Keratinocyte (primary cell): ENCODE measurements around the gene TSPEAR. TPM values are rescaled to one million over a fixed set of nuclear protein-coding genes. Genes with fewer than 3 reads are reported as not detected.

Experiments
- DNase-seq: peaks from one replicate; pipeline ENCODE4 v3.0.0-alpha.2; 2011; ENCODE audit warnings: low read depth, missing footprints, low spot score
- FAIRE-seq: peaks from 2 replicates; lab custom pipeline; 2011; peaks lifted over from hg19 to GRCh38; lab: Jason Lieb, UNC
- H2AFZ ChIP-seq: 2 replicates; pipeline ENCODE4 v1.6.0; 2012; ENCODE audit warnings: low read length, control low read depth, inconsistent platforms; ENCODE audit not compliant: control insufficient read depth
- H3K27ac ChIP-seq: 2 replicates; pipeline ENCODE4 v1.5.1; 2011; ENCODE audit warnings: low read length; ENCODE audit not compliant: control insufficient read depth, insufficient read depth
- H3K27me3 ChIP-seq: 3 replicates; pipeline ENCODE4 v1.6.0; 2011; ENCODE audit warnings: low read length; ENCODE audit not compliant: control insufficient read depth, insufficient read depth; ENCODE audit errors: extremely low read depth
- H3K36me3 ChIP-seq, 2 experiments: 2 replicates in 1 of 2; 3 replicates in 1 of 2; pipeline ENCODE4 v1.5.1; 2011; ENCODE audit warnings: low read length in 2 of 2, mild to moderate bottlenecking in 1 of 2; ENCODE audit not compliant: control insufficient read depth in 2 of 2, insufficient read depth in 2 of 2; ENCODE audit errors: extremely low read depth in 1 of 2
- H3K4me1 ChIP-seq: 3 replicates; pipeline ENCODE4 v1.5.1; 2011; ENCODE audit warnings: low read length; ENCODE audit not compliant: control insufficient read depth, insufficient read depth; ENCODE audit errors: extremely low read depth
- H3K4me2 ChIP-seq: 3 replicates; pipeline ENCODE4 v1.6.0; 2011; ENCODE audit warnings: low read depth, low read length; ENCODE audit not compliant: control insufficient read depth, insufficient read depth; ENCODE audit errors: extremely low read depth
- H3K4me3 ChIP-seq, 3 experiments: fragments of 200-600 bp in 1 of 3; sonication (generic) in 1 of 3; 2 replicates in 2 of 3; 3 replicates in 1 of 3; pipeline ENCODE4 v1.5.1; 2011 to 2016; ENCODE audit warnings: low read length in 3 of 3, mild to moderate bottlenecking in 3 of 3, control low read depth in 2 of 3, inconsistent platforms in 1 of 3, low read depth in 1 of 3, mixed read lengths in 1 of 3, mixed run types in 1 of 3, moderate library complexity in 1 of 3; ENCODE audit not compliant: control insufficient read depth in 2 of 3, insufficient read depth in 2 of 3; ENCODE audit errors: extremely low read depth in 1 of 3
- H3K79me2 ChIP-seq: 2 replicates; pipeline ENCODE4 v1.6.0; 2012; ENCODE audit warnings: low read length; ENCODE audit not compliant: control insufficient read depth, insufficient read depth
- H3K9ac ChIP-seq: 3 replicates; pipeline ENCODE4 v1.6.0; 2011; ENCODE audit warnings: low read length; ENCODE audit not compliant: control insufficient read depth, insufficient read depth; ENCODE audit errors: extremely low read depth
- H3K9me1 ChIP-seq: 3 replicates; pipeline ENCODE4 v1.6.0; 2011; ENCODE audit warnings: low read length; ENCODE audit not compliant: control insufficient read depth, insufficient read depth; ENCODE audit errors: extremely low read depth
- H3K9me3 ChIP-seq: 2 replicates; pipeline ENCODE4 v1.5.1; 2012; ENCODE audit warnings: low read depth, low read length; ENCODE audit not compliant: control insufficient read depth
- H4K20me1 ChIP-seq: 3 replicates; pipeline ENCODE4 v1.6.0; 2011; ENCODE audit warnings: low read length; ENCODE audit not compliant: control insufficient read depth, insufficient read depth; ENCODE audit errors: extremely low read depth
- CTCF ChIP-seq, 3 experiments: IDR thresholded peaks in 1 of 3; conservative IDR thresholded peaks in 1 of 3; optimal IDR thresholded peaks in 1 of 3; 2 replicates in 2 of 3; 3 replicates in 1 of 3; pipeline versions ENCODE3 to v1.5.1; 2011; ENCODE audit warnings: low read length in 3 of 3, mild to moderate bottlenecking in 3 of 3, moderate library complexity in 2 of 3, control low read depth in 1 of 3, inconsistent platforms in 1 of 3; ENCODE audit not compliant: insufficient read depth in 2 of 3; ENCODE audit errors: extremely low read depth in 1 of 3
- EZH2 ChIP-seq: IDR thresholded peaks from one replicate; pipeline ENCODE4 v1.6.1; 2012; ENCODE audit warnings: inconsistent platforms, mild to moderate bottlenecking, low read length, moderate library complexity
- dilution Hi-C: fragments of 300-500 bp; cut with MboI; formaldehyde crosslinking; loops from one replicate; pipeline ENCODE4 v1.7.0; 2020; ENCODE audit warnings: low sequenced_read_pairs; ENCODE audit not compliant: extremely low pct_ligation_motif_present
- polyA plus RNA-seq, 5 experiments: library from polyadenylated mRNA; depleted of rRNA in 3 of 5; stranded (reverse) in 3 of 5; stranded (forward) in 1 of 5; unstranded in 1 of 5; fragments of >200 nt; gene quantifications; 1 replicate in 1 of 5; 2 replicates in 3 of 5; 3 replicates in 1 of 5; pipeline versions ENCODE4 v1.2.1 to v1.2.3, GENCODE V29; 2011 to 2012; ENCODE audit warnings: missing spikeins in 2 of 5, low read depth in 1 of 5, low replicate concordance in 1 of 5

The TSPEAR gene
- polyA plus RNA-seq, 1 donor (not counting 4 experiments of a cell fraction or from before 2014, with no cell fraction given): 0.12 TPM

- DNase-seq (no peak), FAIRE-seq (no peak)
- H3K4me3 ChIP-seq: no peak overlapping the region
- H2AFZ ChIP-seq: no peak overlapping the region
- H3K27ac ChIP-seq: no peak overlapping the region
- no peaks in the 10 kb centered on the region for H4K20me1 ChIP-seq
- H3K4me2 ChIP-seq: no peak overlapping the region
- no peaks in the 10 kb centered on the region for H3K9me1 ChIP-seq
- H3K9ac ChIP-seq: no peak overlapping the region
- H3K9me3 ChIP-seq: no peaks in the 10 kb centered on the region
- H3K79me2 ChIP-seq: no peaks in the 10 kb centered on the region
- no peaks in the 10 kb centered on the region for H3K27me3 ChIP-seq
- TF ChIP-seq CTCF (optimal IDR thresholded peaks at IDR 0.05 in 1 of 3, IDR thresholded peaks at IDR 0.05 in 1 of 3, conservative IDR thresholded peaks at IDR 0.05 in 1 of 3; ENCODE audit: extremely low read depth in 1 of 3, insufficient read depth in 2 of 3, low read length in 3 of 3) (no peak), EZH2 (no peak)
- no peaks in the 10 kb centered on the region for H3K4me1 ChIP-seq
- dilution Hi-C loops: no loop called here
- no peaks in the 10 kb centered on the region for H3K36me3 ChIP-seq
Measured at GRCh38 chr21:44473915-44474555, 237.3 kb downstream of the TSPEAR start.

- TF ChIP-seq CTCF (optimal IDR thresholded peaks at IDR 0.05 in 1 of 3, IDR thresholded peaks at IDR 0.05 in 1 of 3, conservative IDR thresholded peaks at IDR 0.05 in 1 of 3; ENCODE audit: extremely low read depth in 1 of 3, insufficient read depth in 2 of 3, low read length in 3 of 3) (no peak), EZH2 (no peak)
- Histone ChIP-seq H4K20me1 (no peaks in the 10 kb centered on the region), H3K9ac (no peak overlapping the region), H3K4me2 (no peak overlapping the region), H3K4me3 (no peak overlapping the region), H3K79me2 (no peaks in the 10 kb centered on the region), H3K9me3 (peaks cover 3% of the 10 kb centered on the region), H3K9me1 (no peaks in the 10 kb centered on the region), H3K27me3 (no peaks in the 10 kb centered on the region), H3K4me1 (no peaks in the 10 kb centered on the region), H2AFZ (no peak overlapping the region), H3K27ac (no peak overlapping the region), H3K36me3 (no peaks in the 10 kb centered on the region)
- dilution Hi-C loops: no loop called here
- DNase-seq: no peak
- no peak for FAIRE-seq
Measured at GRCh38 chr21:44471996-44472395, 239.4 kb downstream of the TSPEAR start.
